Activated T-cell treated with anti-CD3 and anti-CD28 coated beads for 48 hours (primary cell): Measurements from ENCODE around the gene OLR1.
"Not testable (repeated sequence)": the region's sequence is repeated elsewhere in the genome, so short reads cannot be mapped to it uniquely, and the experiment has no call there.

Experiments
- DNase-seq: peaks from one replicate; pipeline ENCODE4 v3.0.0-alpha.2; 2020; ENCODE audit warnings: low read depth

Gene OLR1

DNA sequence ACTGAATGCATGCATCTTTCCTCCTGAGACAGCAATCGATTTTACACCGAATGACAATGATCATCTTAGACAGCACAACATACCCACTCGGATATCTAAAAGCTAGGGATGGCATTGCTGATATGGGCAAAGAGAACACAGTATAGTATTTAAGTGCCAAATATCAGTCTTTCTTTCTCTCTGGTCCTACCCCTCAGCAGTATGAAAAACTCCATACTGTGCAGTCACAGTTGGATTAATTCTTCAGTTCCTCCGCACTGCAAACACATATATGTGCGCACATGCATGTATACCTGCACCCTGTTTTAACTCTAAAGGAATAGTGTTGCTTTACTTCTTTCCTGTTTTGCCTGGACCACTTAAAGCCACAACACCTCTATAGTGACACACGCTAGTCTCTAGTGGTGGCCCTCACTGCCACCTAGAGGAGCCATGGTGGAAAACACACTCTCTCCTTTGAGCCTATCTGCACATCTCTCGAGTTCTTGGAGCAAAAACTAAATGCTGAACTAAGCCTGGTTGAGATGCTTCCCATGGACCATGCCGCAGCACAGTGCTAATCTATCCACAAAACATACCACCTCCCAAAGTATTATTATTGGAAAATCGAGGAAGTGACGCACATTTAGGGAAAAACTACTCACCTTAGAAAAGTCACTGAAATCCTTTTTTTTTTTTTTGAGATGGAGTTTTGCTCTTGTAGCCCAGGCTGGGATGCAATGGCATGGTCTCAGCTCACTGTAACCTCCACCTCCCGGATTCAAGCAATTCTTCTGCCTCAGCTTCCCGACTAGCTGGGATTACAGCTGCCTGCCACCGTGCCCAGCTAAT, 18.8 kb upstream of the OLR1 start:
- peak; percentile 35 for DNase-seq

- DNase-seq, result no peak
These were observed 17.7 kb upstream of the OLR1 start for GRCh38 chr12:10189653-10190052.

DNA sequence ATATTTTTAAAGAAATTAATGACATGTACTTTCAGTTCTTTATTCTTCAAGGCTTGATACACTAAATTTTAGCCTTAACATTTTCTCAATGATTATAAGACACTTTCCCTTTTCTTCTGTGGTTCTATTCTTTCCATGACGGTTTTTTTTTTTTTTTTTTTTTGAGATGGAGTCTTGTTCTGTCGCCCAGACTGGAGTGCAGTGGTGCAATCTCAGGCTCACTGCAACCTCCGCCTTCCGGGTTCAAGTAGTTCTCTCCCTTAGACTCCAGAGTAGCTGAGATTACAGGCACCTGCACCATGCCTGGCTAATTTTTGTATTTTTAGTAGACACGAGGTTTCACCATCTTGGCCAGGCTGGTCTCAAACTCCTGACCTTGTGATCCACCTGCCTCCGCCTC, 15.0 kb upstream of the OLR1 start:
- DNase-seq, result not testable (repeated sequence)

DNA sequence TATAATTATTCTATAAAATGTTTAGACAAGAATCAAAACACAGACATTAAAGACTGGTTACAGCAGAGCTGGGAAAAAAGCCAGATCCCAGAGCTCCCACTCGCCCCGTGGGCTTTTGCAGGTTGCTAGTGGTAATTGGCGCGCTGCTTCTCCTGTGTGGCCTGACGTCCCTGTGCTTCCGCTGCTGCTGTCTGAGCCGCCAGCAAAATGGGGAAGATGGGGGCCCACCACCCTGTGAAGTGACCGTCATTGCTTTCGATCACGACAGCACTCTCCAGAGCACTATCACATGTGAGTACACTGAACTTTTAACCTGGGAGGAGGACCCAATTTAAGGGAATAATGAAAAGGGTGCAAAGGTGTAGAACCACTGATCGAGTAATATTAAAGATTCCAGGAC, 14.4 kb upstream of the OLR1 start:
- DNase-seq, result no peak

GRCh38 chr12:10184261-10184843, 12.4 kb upstream of the OLR1 start:
- no peak for DNase-seq

GRCh38 chr12:10182354-10183049, 10.6 kb upstream of the OLR1 start:
- no peak for DNase-seq

GRCh38 chr12:10179776-10180181, 7.8 kb upstream of the OLR1 start:
- no peak for DNase-seq

DNA sequence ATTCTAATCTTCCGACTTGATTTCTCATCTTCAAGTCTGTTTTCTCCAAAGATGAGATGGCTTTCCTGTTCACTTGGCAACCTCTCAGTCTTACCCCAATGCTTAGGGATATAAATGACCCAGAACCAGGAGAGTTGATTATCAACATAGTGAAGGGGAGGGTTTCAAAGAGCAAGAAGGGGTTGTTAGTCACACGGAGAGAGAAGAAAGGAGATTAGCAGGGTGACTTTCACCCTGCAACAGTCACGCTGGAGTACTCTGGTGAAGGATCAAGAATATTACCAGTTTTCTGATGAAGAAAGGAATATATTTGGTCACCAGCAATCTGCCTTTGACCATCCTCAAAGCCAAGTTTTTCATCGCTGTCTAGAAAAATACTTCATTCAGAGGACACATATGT, 6.9 kb upstream of the OLR1 start, which contains the start of gene TMEM52B:
Gene TMEM52B, plus strand, starts transcription at position 212 of the 400 bp plus-strand sequence. CDS start 543 bp downstream, outside the sequence.
- no peak for DNase-seq

GRCh38 chr12:10175846-10176636, 4.1 kb upstream of the OLR1 start:
- no peak for DNase-seq

- no peak for DNase-seq
These were observed 3.2 kb upstream of the OLR1 start for GRCh38 chr12:10174986-10175614.

GRCh38 chr12:10170216-10170615, 1.7 kb downstream of the OLR1 start:
- no peak for DNase-seq

DNA sequence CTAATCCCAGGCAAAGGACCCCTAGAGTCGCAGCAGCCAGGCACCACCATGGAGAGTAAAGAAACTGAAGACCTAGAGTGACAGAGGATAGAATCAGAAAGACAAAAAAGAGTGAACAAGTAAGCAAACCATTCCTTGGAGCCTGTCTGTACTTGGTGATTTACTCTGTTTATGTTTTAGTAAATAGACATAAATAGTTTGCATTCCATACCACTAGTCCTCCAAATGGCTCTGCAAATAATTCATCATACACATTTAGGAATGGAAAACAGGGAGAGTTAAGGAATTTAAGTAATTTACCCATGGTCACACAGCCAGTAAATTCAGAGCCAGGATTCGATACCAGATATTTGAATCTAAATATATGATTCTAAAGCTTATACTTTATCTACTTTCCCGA, 2.8 kb downstream of the OLR1 start:
- DNase-seq, result no peak

DNA sequence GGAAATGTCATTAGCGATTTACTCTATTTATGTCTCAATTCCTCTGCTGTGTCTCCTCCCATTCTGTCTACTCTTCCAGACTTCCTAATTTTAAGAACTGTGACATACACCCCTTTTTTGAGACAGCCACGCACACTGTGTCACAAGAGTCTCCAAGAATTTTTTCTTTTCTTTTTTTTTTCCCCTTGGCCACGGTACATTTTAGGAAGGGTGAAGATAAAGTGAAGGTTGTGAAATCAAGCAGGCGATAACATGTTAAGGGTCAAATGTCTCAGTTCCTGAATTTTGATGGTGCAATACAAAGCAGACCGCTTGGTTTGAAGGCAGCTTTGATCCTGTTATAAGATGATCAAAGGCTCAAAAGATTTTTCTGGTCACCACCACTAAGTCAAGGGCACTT, 4.3 kb downstream of the OLR1 start:
- no peak for DNase-seq

DNA sequence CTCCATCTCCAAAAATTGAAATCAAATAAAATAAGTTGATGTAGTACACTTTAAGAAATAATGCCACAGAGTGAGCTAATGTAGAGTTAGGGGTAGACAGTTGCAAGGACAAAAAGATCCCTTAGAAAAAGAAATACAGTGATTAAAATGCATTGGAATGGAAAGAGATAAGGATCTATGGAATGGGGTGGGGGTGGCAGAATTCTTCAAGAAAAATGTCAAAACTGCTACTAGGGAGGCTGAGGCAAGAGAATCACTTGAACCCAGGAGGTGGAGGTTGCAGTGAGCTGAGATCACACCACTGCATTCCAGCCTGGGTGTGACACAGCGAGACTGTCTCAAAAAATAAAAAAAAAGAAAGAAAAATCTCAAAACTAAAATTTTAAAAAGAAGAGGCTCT, 6.5 kb downstream of the OLR1 start:
- DNase-seq, result no peak

- no peak for DNase-seq
These were observed 8.8 kb downstream of the OLR1 start for GRCh38 chr12:10163084-10163483.

GRCh38 chr12:10160617-10161385, 11.1 kb downstream of the OLR1 start:
- no peak for DNase-seq

DNA sequence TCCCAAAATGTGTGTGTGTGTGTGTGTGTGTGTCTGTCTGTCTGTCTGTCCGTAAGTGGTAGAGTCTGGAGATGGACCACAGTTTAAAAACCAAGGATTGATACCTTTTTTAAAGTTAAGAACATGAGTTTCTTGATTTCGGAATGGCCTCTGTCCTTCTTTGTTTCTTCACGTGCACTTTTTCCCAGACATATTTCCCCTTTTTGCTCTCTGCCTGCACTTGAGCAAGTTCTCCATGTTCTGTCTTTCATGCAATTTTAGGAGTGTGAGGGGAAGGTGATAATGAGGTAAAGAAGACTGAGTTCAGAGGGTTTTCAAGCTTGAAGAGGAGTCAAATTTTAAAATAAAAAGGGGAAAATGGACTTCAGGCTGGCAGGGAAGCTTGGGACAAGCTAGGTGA, 12.7 kb downstream of the OLR1 start:
- no peak for DNase-seq

DNA sequence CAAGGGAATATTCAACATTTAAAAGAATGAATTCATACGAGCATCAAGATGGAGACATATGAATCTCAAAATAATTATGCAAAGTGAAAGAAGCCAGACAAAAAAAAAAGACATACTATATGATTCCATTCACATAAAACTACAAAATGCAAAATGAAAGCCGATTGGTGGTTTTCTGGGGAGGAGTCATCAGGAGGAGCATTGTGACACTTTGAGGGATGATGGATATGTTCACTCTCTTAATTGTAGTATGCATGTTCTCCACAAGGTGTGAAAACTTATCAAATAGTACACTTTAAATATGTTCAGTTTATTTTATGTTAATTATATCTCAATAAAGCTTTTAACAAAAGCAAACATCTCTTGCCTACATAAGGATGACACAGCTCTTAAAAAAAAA, 13.5 kb downstream of the OLR1 start:
- DNase-seq, result no peak

- DNase-seq, result no peak
These were observed 16.0 kb downstream of the OLR1 start for GRCh38 chr12:10155966-10156365.

DNA sequence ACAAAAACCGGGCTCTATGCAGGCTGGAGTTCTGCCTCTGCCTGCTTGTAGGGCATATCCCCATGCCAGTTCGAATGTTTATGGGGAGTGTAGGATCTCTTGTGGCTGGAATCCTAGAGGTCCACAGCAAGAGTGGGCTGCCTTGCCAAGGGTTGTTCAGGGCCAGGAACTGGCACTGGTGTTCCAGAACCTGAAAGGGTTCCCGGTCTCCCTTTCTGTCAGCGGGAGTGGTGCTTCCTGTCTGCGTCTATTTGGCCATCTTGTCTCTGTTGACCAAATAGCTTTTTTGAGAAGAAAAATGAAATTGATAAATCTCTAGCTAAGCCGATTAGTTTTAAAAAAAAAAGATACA, 17.8 kb downstream of the OLR1 start:
- no peak for DNase-seq
